ENCODE measurements around the gene C8B.

The C8B gene

GRCh38 chr1:56908619-56909221 is 57.1 kb downstream of the C8B start:
- Histone ChIP-seq H2BK12ac (ENCODE audit: low read length in 2 of 2) (no peak overlapping the region), H3K36me3 (ENCODE audit: control insufficient read depth in 1 of 2, insufficient read depth in 2 of 2, low read depth in 1 of 2, low read length in 2 of 2) (no peaks in the 10 kb centered on the region), H3K4me1 (ENCODE audit: control insufficient read depth, insufficient read depth, low read depth, low read length) (no peaks in the 10 kb centered on the region), H3K9ac (ENCODE audit: low read length) (peak overlapping the region; percentile 21), H3K18ac (ENCODE audit: low read depth in 1 of 2, low read length in 2 of 2) (no peak overlapping the region), H2BK15ac (ENCODE audit: low read depth, poor library complexity, severe bottlenecking) (no peak overlapping the region), H3K27ac (ENCODE audit: low read length, poor library complexity, severe bottlenecking) (no peak overlapping the region), H2BK5ac (ENCODE audit: low read depth, low read length, poor library complexity, severe bottlenecking) (no peak overlapping the region), H3K4me3 (ENCODE audit: insufficient read depth in 1 of 2, low read depth in 1 of 2, low read length in 2 of 2) (no peak overlapping the region), H4K8ac (ENCODE audit: low read length) (no peak overlapping the region), H2AK5ac (ENCODE audit: low read length, severe bottlenecking) (no peak overlapping the region), H2AFZ (ENCODE audit: low read depth, low read length) (no peak overlapping the region), H4K91ac (ENCODE audit: low read length) (no peak overlapping the region), H3K9me3 (ENCODE audit: control insufficient read depth, low read length) (no peaks in the 10 kb centered on the region), H3K23ac (ENCODE audit: low read length in 2 of 2) (no peak overlapping the region), H3K4ac (ENCODE audit: low read depth in 1 of 2, low read length in 2 of 2) (no peak overlapping the region), H3K27me3 (ENCODE audit: control insufficient read depth in 1 of 2, insufficient read depth in 1 of 2, low read length in 2 of 2) (no peaks in the 10 kb centered on the region), H3K79me1 (replicated peaks; ENCODE audit: low read length, poor library complexity, severe bottlenecking) (no peaks in the 10 kb centered on the region), H3K4me2 (ENCODE audit: low read length, poor library complexity, severe bottlenecking) (no peak overlapping the region), H2BK120ac (ENCODE audit: low read depth, low read length) (no peak overlapping the region), H3K14ac (ENCODE audit: low read length in 2 of 2) (no peak overlapping the region)
- no peak for DNase-seq
- WGBS = no CpG with 5 or more reads among the region's 1 CpG

- Histone ChIP-seq H2BK15ac (ENCODE audit: low read depth, poor library complexity, severe bottlenecking) (no peak overlapping the region), H2AK5ac (ENCODE audit: low read length, severe bottlenecking) (no peak overlapping the region), H3K9me3 (ENCODE audit: control insufficient read depth, low read length) (no peaks in the 10 kb centered on the region), H3K27me3 (ENCODE audit: control insufficient read depth in 1 of 2, insufficient read depth in 1 of 2, low read length in 2 of 2) (no peaks in the 10 kb centered on the region), H3K79me1 (replicated peaks; ENCODE audit: low read length, poor library complexity, severe bottlenecking) (no peaks in the 10 kb centered on the region), H3K4me2 (ENCODE audit: low read length, poor library complexity, severe bottlenecking) (no peak overlapping the region), H3K14ac (ENCODE audit: low read length in 2 of 2) (no peak overlapping the region), H3K23ac (ENCODE audit: low read length in 2 of 2) (no peak overlapping the region), H2BK120ac (ENCODE audit: low read depth, low read length) (no peak overlapping the region), H2BK12ac (ENCODE audit: low read length in 2 of 2) (no peak overlapping the region), H2AFZ (ENCODE audit: low read depth, low read length) (no peak overlapping the region), H3K36me3 (ENCODE audit: control insufficient read depth in 1 of 2, insufficient read depth in 2 of 2, low read depth in 1 of 2, low read length in 2 of 2) (no peaks in the 10 kb centered on the region), H3K18ac (ENCODE audit: low read depth in 1 of 2, low read length in 2 of 2) (no peak overlapping the region), H3K4me1 (ENCODE audit: control insufficient read depth, insufficient read depth, low read depth, low read length) (no peaks in the 10 kb centered on the region), H4K91ac (ENCODE audit: low read length) (no peak overlapping the region), H2BK5ac (ENCODE audit: low read depth, low read length, poor library complexity, severe bottlenecking) (no peak overlapping the region), H3K9ac (ENCODE audit: low read length) (no peak overlapping the region), H3K4ac (ENCODE audit: low read depth in 1 of 2, low read length in 2 of 2) (no peak overlapping the region), H3K27ac (ENCODE audit: low read length, poor library complexity, severe bottlenecking) (no peak overlapping the region), H3K4me3 (ENCODE audit: insufficient read depth in 1 of 2, low read depth in 1 of 2, low read length in 2 of 2) (no peak overlapping the region), H4K8ac (ENCODE audit: low read length) (no peak overlapping the region)
- 75% methylated on average over 3 of the region's 3 CpGs for WGBS
- no peak for DNase-seq
Observed at GRCh38 chr1:56905667-56906066, 60.1 kb downstream of the C8B start.

- Histone ChIP-seq H2BK5ac (ENCODE audit: low read depth, low read length, poor library complexity, severe bottlenecking) (no peak overlapping the region), H2BK12ac (ENCODE audit: low read length in 2 of 2) (no peak overlapping the region), H3K23ac (ENCODE audit: low read length in 2 of 2) (no peak overlapping the region), H3K9ac (ENCODE audit: low read length) (no peak overlapping the region), H4K8ac (ENCODE audit: low read length) (no peak overlapping the region), H3K27ac (ENCODE audit: low read length, poor library complexity, severe bottlenecking) (no peak overlapping the region), H4K91ac (ENCODE audit: low read length) (no peak overlapping the region), H2AK5ac (ENCODE audit: low read length, severe bottlenecking) (no peak overlapping the region), H3K36me3 (ENCODE audit: control insufficient read depth in 1 of 2, insufficient read depth in 2 of 2, low read depth in 1 of 2, low read length in 2 of 2) (no peaks in the 10 kb centered on the region), H3K4me2 (ENCODE audit: low read length, poor library complexity, severe bottlenecking) (no peak overlapping the region), H3K4ac (ENCODE audit: low read depth in 1 of 2, low read length in 2 of 2) (no peak overlapping the region), H2BK15ac (ENCODE audit: low read depth, poor library complexity, severe bottlenecking) (no peak overlapping the region), H3K4me3 (ENCODE audit: insufficient read depth in 1 of 2, low read depth in 1 of 2, low read length in 2 of 2) (no peak overlapping the region), H3K18ac (ENCODE audit: low read depth in 1 of 2, low read length in 2 of 2) (no peak overlapping the region), H3K27me3 (ENCODE audit: control insufficient read depth in 1 of 2, insufficient read depth in 1 of 2, low read length in 2 of 2) (no peaks in the 10 kb centered on the region), H3K79me1 (replicated peaks; ENCODE audit: low read length, poor library complexity, severe bottlenecking) (no peaks in the 10 kb centered on the region), H3K14ac (ENCODE audit: low read length in 2 of 2) (no peak overlapping the region), H2BK120ac (ENCODE audit: low read depth, low read length) (no peak overlapping the region), H3K9me3 (ENCODE audit: control insufficient read depth, low read length) (no peaks in the 10 kb centered on the region), H3K4me1 (ENCODE audit: control insufficient read depth, insufficient read depth, low read depth, low read length) (no peaks in the 10 kb centered on the region), H2AFZ (ENCODE audit: low read depth, low read length) (no peak overlapping the region)
- WGBS = 56% methylated on average over 2 of the region's 2 CpGs
- no peak for DNase-seq
Observed at GRCh38 chr1:56904663-56905397, 61.0 kb downstream of the C8B start.

- H3K18ac ChIP-seq (ENCODE audit: low read depth in 1 of 2, low read length in 2 of 2) = no peak overlapping the region
- no peaks in the 10 kb centered on the region for H3K4me1 ChIP-seq (ENCODE audit: control insufficient read depth, insufficient read depth, low read depth, low read length)
- no peaks in the 10 kb centered on the region for H3K9me3 ChIP-seq (ENCODE audit: control insufficient read depth, low read length)
- H2BK120ac ChIP-seq (ENCODE audit: low read depth, low read length) = no peak overlapping the region
- H3K27me3 ChIP-seq (ENCODE audit: control insufficient read depth in 1 of 2, insufficient read depth in 1 of 2, low read length in 2 of 2) = no peaks in the 10 kb centered on the region
- H3K27ac ChIP-seq (ENCODE audit: low read length, poor library complexity, severe bottlenecking) = no peak overlapping the region
- H4K8ac ChIP-seq (ENCODE audit: low read length) = no peak overlapping the region
- H2AFZ ChIP-seq (ENCODE audit: low read depth, low read length) = no peak overlapping the region
- no peak overlapping the region for H2BK15ac ChIP-seq (ENCODE audit: low read depth, poor library complexity, severe bottlenecking)
- no peak overlapping the region for H3K9ac ChIP-seq (ENCODE audit: low read length)
- no peak overlapping the region for H3K4ac ChIP-seq (ENCODE audit: low read depth in 1 of 2, low read length in 2 of 2)
- H3K36me3 ChIP-seq (ENCODE audit: control insufficient read depth in 1 of 2, insufficient read depth in 2 of 2, low read depth in 1 of 2, low read length in 2 of 2) = no peaks in the 10 kb centered on the region
- H2AK5ac ChIP-seq (ENCODE audit: low read length, severe bottlenecking) = no peak overlapping the region
- H2BK5ac ChIP-seq (ENCODE audit: low read depth, low read length, poor library complexity, severe bottlenecking) = no peak overlapping the region
- no peak overlapping the region for H3K4me2 ChIP-seq (ENCODE audit: low read length, poor library complexity, severe bottlenecking)
- H3K14ac ChIP-seq (ENCODE audit: low read length in 2 of 2) = no peak overlapping the region
- H3K4me3 ChIP-seq (ENCODE audit: insufficient read depth in 1 of 2, low read depth in 1 of 2, low read length in 2 of 2) = no peak overlapping the region
- H3K79me1 ChIP-seq (replicated peaks; ENCODE audit: low read length, poor library complexity, severe bottlenecking) = no peaks in the 10 kb centered on the region
- no peak overlapping the region for H3K23ac ChIP-seq (ENCODE audit: low read length in 2 of 2)
- 74% methylated on average over 1 of the region's 1 CpG for WGBS
- no peak overlapping the region for H4K91ac ChIP-seq (ENCODE audit: low read length)
- DNase-seq = no peak
- no peak overlapping the region for H2BK12ac ChIP-seq (ENCODE audit: low read length in 2 of 2)
Observed at GRCh38 chr1:56903778-56904177, 62.0 kb downstream of the C8B start.

Data from mesenchymal stem cell (in vitro differentiated cells and primary cell).